ENCODE measurements around the gene LTBP1.

- no peak for TF ChIP-seq CTCF (IDR thresholded peaks at IDR 0.05)
- TF ChIP-seq POLR2A (IDR thresholded peaks at IDR 0.05) = no peak
- no peak for TF ChIP-seq POLR2AphosphoS5 (IDR thresholded peaks at IDR 0.05)
Measured at GRCh38 chr2:33267043-33267442, 320.3 kb downstream of the LTBP1 start.

All from breast epithelium (tissue), 3 donors.